ENCODE results near the gene ZNF385A. TPM values are rescaled to one million over a fixed set of nuclear protein-coding genes. Genes with fewer than 3 reads are reported as not detected.

Gene ZNF385A
- total RNA-seq, 1 experiment from 2014 or later, result 5.9 TPM

DNA sequence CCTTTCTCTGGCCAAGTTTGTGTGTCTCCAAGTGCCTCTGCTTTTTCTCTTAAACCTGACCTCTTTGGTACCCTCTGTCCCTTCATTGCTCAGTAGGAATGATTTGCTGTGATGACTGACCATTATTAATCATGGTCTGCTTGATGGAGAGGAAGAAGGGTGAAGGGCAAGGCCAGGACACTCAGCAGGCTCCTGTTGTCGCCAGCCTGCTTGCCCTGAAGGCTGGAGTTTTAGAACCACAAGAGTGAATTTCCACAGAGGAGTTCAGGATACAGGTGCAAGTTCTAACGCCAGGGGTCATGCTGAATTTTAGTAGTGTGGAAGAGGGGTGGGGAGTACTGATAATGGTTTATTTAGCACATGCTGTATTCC lies 37.3 kb upstream of the ZNF385A start:
- no TSS peak for BruUV-seq (replicated peaks)
- in situ Hi-C loops (cut with HindIII; ENCODE audit: low pct_unique_long_range_greater_than_20kb, low sequenced_read_pairs) (no loop called here), intact Hi-C loops (cut with micrococcal nuclease; ENCODE audit: unreplicated experiment) (no loop called here)
- Histone ChIP-seq H3K4me1 (ENCODE audit: control insufficient read depth, insufficient read depth, low read length) (peaks cover 23% of the 10 kb centered on the region), H3K27ac (ENCODE audit: low read length) (no peak overlapping the region), H3K36me3 (ENCODE audit: control insufficient read depth, insufficient read depth, low read length) (no peaks in the 10 kb centered on the region; the same call in 1 of the 2 replicates), H3K4me3 (ENCODE audit: low read depth in 2 of 2, low read length in 2 of 2) (no peak overlapping the region), H3K27me3 (ENCODE audit: control insufficient read depth, insufficient read depth, low read length) (no peaks in the 10 kb centered on the region), H3K9me3 (ENCODE audit: control insufficient read depth, insufficient read depth, low read depth, low read length) (no peaks in the 10 kb centered on the region)
- ATAC-seq, result no peak
- ChIA-PET CTCF (interaction anchor here (1.1 kb wide), 1 partner anchor 22 kb away, joined by 3 read pairs; no protein-coding TSS in a partner anchor), POLR2A (no interaction called here)
- TF ChIP-seq, protein P1, sequence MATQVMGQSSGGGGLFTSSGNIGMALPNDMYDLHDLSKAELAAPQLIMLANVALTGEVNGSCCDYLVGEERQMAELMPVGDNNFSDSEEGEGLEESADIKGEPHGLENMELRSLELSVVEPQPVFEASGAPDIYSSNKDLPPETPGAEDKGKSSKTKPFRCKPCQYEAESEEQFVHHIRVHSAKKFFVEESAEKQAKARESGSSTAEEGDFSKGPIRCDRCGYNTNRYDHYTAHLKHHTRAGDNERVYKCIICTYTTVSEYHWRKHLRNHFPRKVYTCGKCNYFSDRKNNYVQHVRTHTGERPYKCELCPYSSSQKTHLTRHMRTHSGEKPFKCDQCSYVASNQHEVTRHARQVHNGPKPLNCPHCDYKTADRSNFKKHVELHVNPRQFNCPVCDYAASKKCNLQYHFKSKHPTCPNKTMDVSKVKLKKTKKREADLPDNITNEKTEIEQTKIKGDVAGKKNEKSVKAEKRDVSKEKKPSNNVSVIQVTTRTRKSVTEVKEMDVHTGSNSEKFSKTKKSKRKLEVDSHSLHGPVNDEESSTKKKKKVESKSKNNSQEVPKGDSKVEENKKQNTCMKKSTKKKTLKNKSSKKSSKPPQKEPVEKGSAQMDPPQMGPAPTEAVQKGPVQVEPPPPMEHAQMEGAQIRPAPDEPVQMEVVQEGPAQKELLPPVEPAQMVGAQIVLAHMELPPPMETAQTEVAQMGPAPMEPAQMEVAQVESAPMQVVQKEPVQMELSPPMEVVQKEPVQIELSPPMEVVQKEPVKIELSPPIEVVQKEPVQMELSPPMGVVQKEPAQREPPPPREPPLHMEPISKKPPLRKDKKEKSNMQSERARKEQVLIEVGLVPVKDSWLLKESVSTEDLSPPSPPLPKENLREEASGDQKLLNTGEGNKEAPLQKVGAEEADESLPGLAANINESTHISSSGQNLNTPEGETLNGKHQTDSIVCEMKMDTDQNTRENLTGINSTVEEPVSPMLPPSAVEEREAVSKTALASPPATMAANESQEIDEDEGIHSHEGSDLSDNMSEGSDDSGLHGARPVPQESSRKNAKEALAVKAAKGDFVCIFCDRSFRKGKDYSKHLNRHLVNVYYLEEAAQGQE (IDR thresholded peaks at IDR 0.05; ENCODE audit: insufficient read depth in 1 of 2, low read depth in 2 of 2, low read length in 1 of 2), result no peak
- TF ChIP-seq POLR2AphosphoS5 (IDR thresholded peaks at IDR 0.05; ENCODE audit: low read depth, low read length), result no peak
- TF ChIP-seq, protein P2, sequence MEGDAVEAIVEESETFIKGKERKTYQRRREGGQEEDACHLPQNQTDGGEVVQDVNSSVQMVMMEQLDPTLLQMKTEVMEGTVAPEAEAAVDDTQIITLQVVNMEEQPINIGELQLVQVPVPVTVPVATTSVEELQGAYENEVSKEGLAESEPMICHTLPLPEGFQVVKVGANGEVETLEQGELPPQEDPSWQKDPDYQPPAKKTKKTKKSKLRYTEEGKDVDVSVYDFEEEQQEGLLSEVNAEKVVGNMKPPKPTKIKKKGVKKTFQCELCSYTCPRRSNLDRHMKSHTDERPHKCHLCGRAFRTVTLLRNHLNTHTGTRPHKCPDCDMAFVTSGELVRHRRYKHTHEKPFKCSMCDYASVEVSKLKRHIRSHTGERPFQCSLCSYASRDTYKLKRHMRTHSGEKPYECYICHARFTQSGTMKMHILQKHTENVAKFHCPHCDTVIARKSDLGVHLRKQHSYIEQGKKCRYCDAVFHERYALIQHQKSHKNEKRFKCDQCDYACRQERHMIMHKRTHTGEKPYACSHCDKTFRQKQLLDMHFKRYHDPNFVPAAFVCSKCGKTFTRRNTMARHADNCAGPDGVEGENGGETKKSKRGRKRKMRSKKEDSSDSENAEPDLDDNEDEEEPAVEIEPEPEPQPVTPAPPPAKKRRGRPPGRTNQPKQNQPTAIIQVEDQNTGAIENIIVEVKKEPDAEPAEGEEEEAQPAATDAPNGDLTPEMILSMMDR (IDR thresholded peaks at IDR 0.05), result no peak
- TF ChIP-seq TCF7L2 (IDR thresholded peaks at IDR 0.05; ENCODE audit: low read depth, low read length), result no peak
- no peak for DNase-seq (ENCODE audit: low read depth, low spot score)

DNA sequence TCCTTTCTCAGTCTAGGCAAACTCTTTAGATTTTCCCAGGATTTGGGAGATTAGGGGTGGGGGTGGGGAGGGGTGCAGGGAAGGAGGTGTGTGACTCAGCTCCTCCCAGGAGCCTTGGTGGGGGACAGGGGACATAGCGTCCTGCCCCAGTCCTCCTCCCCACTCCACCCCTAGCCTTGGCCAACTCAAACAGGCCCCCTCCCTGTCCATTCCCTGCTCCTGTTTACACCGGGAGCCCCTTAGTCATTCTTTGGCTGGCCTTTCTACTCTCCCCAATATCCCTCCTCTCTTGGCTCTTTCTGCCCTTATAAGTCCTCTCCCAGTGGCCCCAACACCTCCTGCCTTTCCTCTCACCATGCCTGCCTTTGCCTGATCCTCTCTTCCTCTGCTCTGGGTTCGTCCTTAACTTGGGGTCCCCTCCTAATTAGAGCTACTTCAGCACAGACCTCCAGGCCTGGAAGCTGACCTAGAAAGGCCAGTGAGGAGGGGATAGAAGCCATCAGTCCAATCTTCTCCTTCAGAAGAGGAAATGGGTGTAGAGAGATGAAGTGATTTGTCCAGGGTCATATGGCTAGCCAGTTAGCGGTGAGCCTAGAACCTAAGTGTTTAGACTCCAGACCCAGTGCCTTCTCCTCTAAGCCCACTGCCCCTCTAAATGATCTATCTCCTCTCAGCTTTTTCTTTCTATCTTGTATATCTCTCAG lies 36.8 kb upstream of the ZNF385A start:
- no TSS peak for BruUV-seq (replicated peaks)
- in situ Hi-C loops (cut with HindIII; ENCODE audit: low pct_unique_long_range_greater_than_20kb, low sequenced_read_pairs) (no loop called here), intact Hi-C loops (cut with micrococcal nuclease; ENCODE audit: unreplicated experiment) (no loop called here)
- POLR2A ChIA-PET, result no interaction called here
- CTCF ChIA-PET, result interaction anchor here (0.6 to 1.6 kb wide), 3 partner anchors 22 to 89 kb away, joined by 3 to 4 read pairs (median 3); no protein-coding TSS in a partner anchor
- Histone ChIP-seq H3K27ac (ENCODE audit: low read length) (no peak overlapping the region), H3K27me3 (ENCODE audit: control insufficient read depth, insufficient read depth, low read length) (no peaks in the 10 kb centered on the region), H3K9me3 (ENCODE audit: control insufficient read depth, insufficient read depth, low read depth, low read length) (no peaks in the 10 kb centered on the region), H3K4me1 (ENCODE audit: control insufficient read depth, insufficient read depth, low read length) (peaks cover 26% of the 10 kb centered on the region), H3K36me3 (ENCODE audit: control insufficient read depth, insufficient read depth, low read length) (no peaks in the 10 kb centered on the region; the same call in 1 of the 2 replicates), H3K4me3 (ENCODE audit: low read depth in 2 of 2, low read length in 2 of 2) (no peak overlapping the region)
- no peak for TF ChIP-seq SIN3A (IDR thresholded peaks at IDR 0.05; ENCODE audit: borderline replicate concordance, insufficient read depth, low read depth, low read length)
- TF ChIP-seq, protein P2 (IDR thresholded peaks at IDR 0.05), result no peak
- TF ChIP-seq, protein P1 (IDR thresholded peaks at IDR 0.05; ENCODE audit: insufficient read depth in 1 of 2, low read depth in 2 of 2, low read length in 1 of 2), result no peak
- no peak for TF ChIP-seq TCF7L2 (IDR thresholded peaks at IDR 0.05; ENCODE audit: low read depth, low read length)
- DNase-seq (ENCODE audit: low read depth, low spot score), result no peak
- no peak for ATAC-seq

Data from Panc1 (cell line).